ENCODE results near the gene TMIGD2.

TMIGD2 gene

DNA sequence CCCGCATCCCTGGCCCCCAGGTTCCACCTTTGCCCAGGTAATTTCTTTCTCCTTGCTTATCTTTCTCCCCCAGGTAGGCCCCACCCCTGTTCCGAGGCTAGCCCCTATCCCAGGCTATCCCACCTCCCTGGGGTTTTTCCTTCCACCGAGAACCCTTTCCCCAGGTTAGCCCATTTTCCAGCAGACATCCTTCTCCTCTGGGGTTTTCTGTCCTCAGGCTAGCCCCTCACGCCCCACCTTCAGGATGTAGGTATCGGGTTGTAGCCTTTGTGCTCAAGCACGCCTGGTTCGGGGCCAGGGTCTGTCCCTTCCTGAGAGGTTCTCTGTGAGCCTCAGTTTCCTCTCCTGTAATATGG is 3.0 kb upstream of the TMIGD2 start:
- TF ChIP-seq, protein P1, sequence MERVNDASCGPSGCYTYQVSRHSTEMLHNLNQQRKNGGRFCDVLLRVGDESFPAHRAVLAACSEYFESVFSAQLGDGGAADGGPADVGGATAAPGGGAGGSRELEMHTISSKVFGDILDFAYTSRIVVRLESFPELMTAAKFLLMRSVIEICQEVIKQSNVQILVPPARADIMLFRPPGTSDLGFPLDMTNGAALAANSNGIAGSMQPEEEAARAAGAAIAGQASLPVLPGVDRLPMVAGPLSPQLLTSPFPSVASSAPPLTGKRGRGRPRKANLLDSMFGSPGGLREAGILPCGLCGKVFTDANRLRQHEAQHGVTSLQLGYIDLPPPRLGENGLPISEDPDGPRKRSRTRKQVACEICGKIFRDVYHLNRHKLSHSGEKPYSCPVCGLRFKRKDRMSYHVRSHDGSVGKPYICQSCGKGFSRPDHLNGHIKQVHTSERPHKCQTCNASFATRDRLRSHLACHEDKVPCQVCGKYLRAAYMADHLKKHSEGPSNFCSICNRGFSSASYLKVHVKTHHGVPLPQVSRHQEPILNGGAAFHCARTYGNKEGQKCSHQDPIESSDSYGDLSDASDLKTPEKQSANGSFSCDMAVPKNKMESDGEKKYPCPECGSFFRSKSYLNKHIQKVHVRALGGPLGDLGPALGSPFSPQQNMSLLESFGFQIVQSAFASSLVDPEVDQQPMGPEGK (CRISPR knock-in tag; IDR thresholded peaks at IDR 0.05; ENCODE audit: borderline replicate concordance), result no peak
- 0 out of 2 replicates have a peak, but pooled peaks have one; percentile 25 for TF ChIP-seq ZNF70 (CRISPR knock-in tag; IDR thresholded peaks at IDR 0.05)
- no peak for ATAC-seq

DNA sequence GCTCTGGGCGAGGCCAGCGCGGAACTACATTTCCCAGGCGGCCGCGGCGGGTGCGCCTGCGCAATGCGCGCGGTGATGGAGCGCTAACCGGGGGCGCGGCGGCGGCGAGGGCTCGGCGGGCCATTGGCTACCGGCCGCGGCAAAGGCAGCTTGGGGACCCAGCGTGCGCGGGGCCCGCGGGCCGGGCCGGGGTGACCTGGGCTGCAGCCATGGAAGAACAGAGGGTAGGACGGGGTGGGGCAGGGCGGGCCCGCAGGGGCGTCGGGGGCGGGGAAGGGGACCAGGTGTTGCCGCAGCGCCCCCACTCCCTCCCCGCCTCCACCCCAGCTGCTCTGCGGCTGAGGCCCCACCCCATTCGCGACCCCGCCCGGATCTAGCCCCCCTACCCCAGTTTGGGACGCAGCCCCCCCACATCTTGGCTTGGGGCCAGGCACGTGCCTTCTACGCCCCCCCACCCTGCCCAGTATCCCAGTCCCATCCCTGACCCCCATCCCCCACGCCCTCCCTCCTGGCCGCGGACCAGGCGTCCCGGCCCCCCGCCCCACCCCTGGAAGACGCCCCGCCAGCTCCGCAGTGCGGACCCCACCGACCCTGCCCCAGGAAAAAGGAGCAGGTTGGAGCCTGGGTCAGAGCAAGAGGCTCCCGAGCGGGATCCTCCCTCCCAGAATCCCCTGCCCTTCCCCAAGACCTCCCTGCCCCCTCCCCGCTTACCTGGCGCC is 2.5 kb upstream of the TMIGD2 start, which contains the start of gene FSD1:
FSD1 (plus strand) TSS at position 61 of the 719 bp plus-strand sequence; CDS start at position 210, 149 bp downstream.
- peak; percentile 96 for ATAC-seq

DNA sequence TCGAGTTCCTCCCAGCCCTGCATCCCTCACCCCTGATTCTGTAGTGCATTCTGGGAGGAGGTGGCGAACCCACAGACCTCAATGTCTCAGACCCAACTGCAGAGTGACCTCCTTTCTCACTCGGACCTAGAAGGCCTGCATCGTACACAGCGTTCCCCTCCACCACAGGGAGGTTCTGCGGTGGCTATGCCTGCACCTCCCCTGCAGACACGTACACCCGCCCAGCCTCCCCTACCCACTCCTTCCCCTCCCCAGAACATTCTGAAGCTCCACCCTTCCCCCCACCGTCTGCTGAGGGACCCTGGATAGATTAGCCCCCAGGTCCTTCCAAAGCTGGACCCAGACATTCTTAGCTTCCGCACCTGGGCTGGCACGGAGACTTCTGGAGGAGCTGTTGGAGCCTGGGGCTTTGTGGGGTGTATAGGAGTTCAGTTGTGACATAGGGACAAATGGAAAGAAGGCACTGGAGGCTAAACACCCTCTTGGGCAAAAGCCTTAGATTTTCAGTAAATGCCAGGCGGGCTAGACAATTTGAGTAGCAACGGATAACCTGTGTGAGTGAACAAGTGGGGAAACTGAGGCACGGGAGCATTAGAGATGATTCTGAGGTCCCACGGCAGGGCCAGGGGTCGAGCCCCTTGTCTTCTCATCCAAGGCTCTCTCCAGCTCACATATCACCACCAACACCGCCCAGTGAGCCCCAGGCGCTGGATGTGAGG is 1.8 kb upstream of the TMIGD2 start:
- ATAC-seq, result no peak

More for the DNA sequence above, 2.5 kb upstream of the TMIGD2 start, which contains the start of gene FSD1:
- TF ChIP-seq CSDC2 (CRISPR knock-in tag; IDR thresholded peaks at IDR 0.05) (no peak), PPARA (CRISPR knock-in tag; IDR thresholded peaks at IDR 0.05; ENCODE audit: borderline replicate concordance) (no peak), ZNF70 (CRISPR knock-in tag; IDR thresholded peaks at IDR 0.05) (no peak), OSR1 (CRISPR knock-in tag; IDR thresholded peaks at IDR 0.05) (no peak), TCF4 (CRISPR knock-in tag; IDR thresholded peaks at IDR 0.05; ENCODE audit: borderline replicate concordance) (no peak), ZC3H10 (CRISPR knock-in tag; IDR thresholded peaks at IDR 0.05) (no peak), TOX (CRISPR knock-in tag; IDR thresholded peaks at IDR 0.05; ENCODE audit: borderline replicate concordance) (no peak), RARB (CRISPR knock-in tag; IDR thresholded peaks at IDR 0.05) (no peak), ZNF565 (CRISPR knock-in tag; conservative IDR thresholded peaks at IDR 0.05; ENCODE audit: low read depth) (no peak), ARNTL (CRISPR knock-in tag; IDR thresholded peaks at IDR 0.05; ENCODE audit: borderline replicate concordance, low read depth) (no peak), CSRNP3 (CRISPR knock-in tag; IDR thresholded peaks at IDR 0.05) (no peak), SNAI2 (CRISPR knock-in tag; IDR thresholded peaks at IDR 0.05) (no peak)
- TF ChIP-seq, protein P1 (CRISPR knock-in tag; IDR thresholded peaks at IDR 0.05; ENCODE audit: borderline replicate concordance), result no peak
- TF ChIP-seq, protein P2, sequence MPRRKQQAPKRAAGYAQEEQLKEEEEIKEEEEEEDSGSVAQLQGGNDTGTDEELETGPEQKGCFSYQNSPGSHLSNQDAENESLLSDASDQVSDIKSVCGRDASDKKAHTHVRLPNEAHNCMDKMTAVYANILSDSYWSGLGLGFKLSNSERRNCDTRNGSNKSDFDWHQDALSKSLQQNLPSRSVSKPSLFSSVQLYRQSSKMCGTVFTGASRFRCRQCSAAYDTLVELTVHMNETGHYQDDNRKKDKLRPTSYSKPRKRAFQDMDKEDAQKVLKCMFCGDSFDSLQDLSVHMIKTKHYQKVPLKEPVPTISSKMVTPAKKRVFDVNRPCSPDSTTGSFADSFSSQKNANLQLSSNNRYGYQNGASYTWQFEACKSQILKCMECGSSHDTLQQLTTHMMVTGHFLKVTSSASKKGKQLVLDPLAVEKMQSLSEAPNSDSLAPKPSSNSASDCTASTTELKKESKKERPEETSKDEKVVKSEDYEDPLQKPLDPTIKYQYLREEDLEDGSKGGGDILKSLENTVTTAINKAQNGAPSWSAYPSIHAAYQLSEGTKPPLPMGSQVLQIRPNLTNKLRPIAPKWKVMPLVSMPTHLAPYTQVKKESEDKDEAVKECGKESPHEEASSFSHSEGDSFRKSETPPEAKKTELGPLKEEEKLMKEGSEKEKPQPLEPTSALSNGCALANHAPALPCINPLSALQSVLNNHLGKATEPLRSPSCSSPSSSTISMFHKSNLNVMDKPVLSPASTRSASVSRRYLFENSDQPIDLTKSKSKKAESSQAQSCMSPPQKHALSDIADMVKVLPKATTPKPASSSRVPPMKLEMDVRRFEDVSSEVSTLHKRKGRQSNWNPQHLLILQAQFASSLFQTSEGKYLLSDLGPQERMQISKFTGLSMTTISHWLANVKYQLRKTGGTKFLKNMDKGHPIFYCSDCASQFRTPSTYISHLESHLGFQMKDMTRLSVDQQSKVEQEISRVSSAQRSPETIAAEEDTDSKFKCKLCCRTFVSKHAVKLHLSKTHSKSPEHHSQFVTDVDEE (CRISPR knock-in tag; IDR thresholded peaks at IDR 0.05), result no peak

More for the DNA sequence above, 1.8 kb upstream of the TMIGD2 start:
- peak; percentile 100 for TF ChIP-seq ZFP3 (CRISPR knock-in tag; IDR thresholded peaks at IDR 0.05)
- TF ChIP-seq, protein P2 (CRISPR knock-in tag; IDR thresholded peaks at IDR 0.05), result no peak

All from SK-N-SH treated with all-trans-retinoic acid at 6 μM for 48 hours (cell line).